Measurements from ENCODE around the gene PRMT5.

- TF ChIP-seq POLR2A (IDR thresholded peaks at IDR 0.05) (no peak), CTCF (IDR thresholded peaks at IDR 0.05) (no peak)
Measured at GRCh38 chr14:22932146-22932545, 3.0 kb upstream of the PRMT5 start.
